HepG2 (cell line): Measurements from ENCODE around the gene SLC29A1. TPM values are rescaled to one million over a fixed set of nuclear protein-coding genes. Genes with fewer than 3 reads are reported as not detected.
A peak's percentile ranks its signal among the peaks of the same experiment; 100 is the strongest.

Source experiments
- NFE2 ChIP-seq: sonication (generic); formaldehyde crosslinking; IDR thresholded peaks from 2 replicates; pipeline ENCODE4 v1.4.0; 2020; ENCODE audit warnings: missing genetic modification reagents
- XRCC5 ChIP-seq: fragments of 200-400 bp; formaldehyde crosslinking; optimal IDR thresholded peaks from 2 replicates; pipeline ENCODE3; 2017; ENCODE audit warnings: mild to moderate bottlenecking, low read length
- ZBTB40 ChIP-seq, 2 experiments: fragments of 450-650 bp in 1 of 2; sonication (generic) in 1 of 2; formaldehyde crosslinking in 1 of 2; IDR thresholded peaks; 2 replicates each; pipeline versions ENCODE4 v1.6.1 to v1.8.0; 2016 to 2022; ENCODE audit warnings: antibody characterized with exemption in 1 of 2, mild to moderate bottlenecking in 1 of 2, missing genetic modification reagents in 1 of 2
- polyA plus RNA-seq, 8 experiments: library from polyadenylated mRNA; depleted of rRNA in 3 of 8; stranded (reverse) in 7 of 8; unstranded in 1 of 8; fragments of >200 nt; fragmentation: Illumina TruSeq in 4 of 8; extraction: Trizol in 4 of 8; gene quantifications; 2 replicates each; pipeline versions ENCODE4 v1.2.1 to v1.2.3, GENCODE V29; 2011 to 2016; ENCODE audit warnings: low read depth in 4 of 8, missing spikeins in 1 of 8, mixed read lengths in 1 of 8; ENCODE audit not compliant: insufficient read depth in 1 of 8
- total RNA-seq, 5 experiments: library from RNA; depleted of rRNA; stranded (reverse); fragments of >200 nt; fragmentation: Illumina TruSeq; extraction: Trizol; gene quantifications; 2 replicates each; pipeline ENCODE4 v1.2.3, GENCODE V29; 2016; ENCODE audit warnings: low read depth in 1 of 5

SLC29A1 gene
- total and polyA plus RNA-seq, 2 of the 13 experiments (the other 11 are each of a cell fraction or from before 2014, with no cell fraction given): 43.2 to 106 TPM

GRCh38 chr6:44234101-44235025 is 11.0 kb downstream of the SLC29A1 start (continued):
- TF ChIP-seq ZBTB40 (IDR thresholded peaks at IDR 0.05) (no peak), ZBTB40 (CRISPR knock-in tag; IDR thresholded peaks at IDR 0.05) (no peak), XRCC5 (peak; percentile 81), NFE2 (no peak)
- TF ChIP-seq, all 625 proteins: peak for 140
